Activated gamma-delta T cell treated with Interleukin-2 at 50 U/mL for 16 hours (primary cell): ENCODE results near the gene NFATC2.
"Not testable (repeated sequence)": the region's sequence is repeated elsewhere in the genome, so short reads cannot be mapped to it uniquely, and the experiment has no call there.

ENCODE experiments used
- DNase-seq: peaks from one replicate; pipeline ENCODE4 v3.0.0-alpha.2; 2020

The NFATC2 gene

DNA sequence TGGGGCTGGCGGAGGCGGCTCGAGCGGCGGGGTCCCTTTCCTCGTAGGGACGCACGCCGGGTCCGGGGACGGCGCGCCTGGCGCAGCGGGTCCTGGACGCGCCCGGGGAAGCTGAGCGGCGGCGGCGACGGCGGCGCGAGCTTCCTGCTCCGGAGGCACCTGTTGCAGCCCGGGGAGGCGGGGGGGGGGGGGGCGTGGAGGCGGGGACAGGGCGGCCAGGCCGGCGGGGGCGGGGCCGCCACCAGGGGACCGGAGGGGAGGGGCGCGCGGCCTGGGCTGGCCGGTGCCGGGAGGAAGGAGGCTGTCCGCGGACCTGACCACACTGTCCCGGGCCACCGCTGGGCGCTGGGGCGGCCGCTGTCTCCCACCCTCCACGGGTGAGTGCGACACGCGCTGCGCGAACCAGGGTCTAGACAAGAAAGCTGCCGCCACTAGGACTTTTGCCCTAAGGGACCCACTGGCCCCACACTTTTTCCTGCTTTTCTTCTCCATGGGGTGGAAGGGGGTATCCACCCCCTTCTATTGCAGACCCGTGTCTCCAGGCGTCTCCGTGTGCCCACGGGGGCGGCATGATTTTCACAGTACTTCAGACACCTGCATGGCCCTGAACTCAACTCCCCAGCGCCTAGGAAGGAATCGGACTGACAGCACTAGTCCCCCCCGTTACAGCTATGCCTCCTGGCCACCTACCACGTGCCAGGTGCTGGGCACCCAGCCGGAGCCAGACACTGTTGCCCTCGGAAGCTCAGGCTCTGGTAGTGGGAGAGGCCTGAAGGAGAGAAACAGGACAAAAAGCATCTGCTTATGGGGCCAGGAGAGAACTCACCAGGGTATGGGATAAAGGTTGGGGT, at the start of gene NFATC2:
Gene NFATC2, minus strand, starts transcription at position 149 of the 851 bp plus-strand sequence. CDS start 220 bp downstream, outside the sequence.
- peak; percentile 41 for DNase-seq

DNA sequence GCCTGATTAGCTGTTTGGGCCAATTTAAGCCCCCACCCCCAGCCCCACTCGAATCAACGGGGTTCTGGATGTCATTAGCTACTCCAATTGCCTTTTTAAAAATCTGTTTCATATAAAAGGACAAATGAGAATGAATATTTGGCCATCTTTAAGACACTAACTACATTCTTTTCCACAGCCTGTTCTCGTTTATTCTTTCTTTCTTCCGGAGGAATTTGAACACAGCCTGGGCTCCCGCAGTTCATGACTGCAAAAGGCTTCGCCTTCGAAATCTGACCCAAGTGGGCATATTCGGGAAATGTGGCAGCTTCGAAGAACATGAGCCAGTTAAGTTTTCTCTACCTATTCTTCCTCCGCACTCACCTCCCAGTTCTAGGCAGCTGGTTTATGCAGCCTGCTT, 49.4 kb upstream of the NFATC2 start:
- no peak for DNase-seq

DNA sequence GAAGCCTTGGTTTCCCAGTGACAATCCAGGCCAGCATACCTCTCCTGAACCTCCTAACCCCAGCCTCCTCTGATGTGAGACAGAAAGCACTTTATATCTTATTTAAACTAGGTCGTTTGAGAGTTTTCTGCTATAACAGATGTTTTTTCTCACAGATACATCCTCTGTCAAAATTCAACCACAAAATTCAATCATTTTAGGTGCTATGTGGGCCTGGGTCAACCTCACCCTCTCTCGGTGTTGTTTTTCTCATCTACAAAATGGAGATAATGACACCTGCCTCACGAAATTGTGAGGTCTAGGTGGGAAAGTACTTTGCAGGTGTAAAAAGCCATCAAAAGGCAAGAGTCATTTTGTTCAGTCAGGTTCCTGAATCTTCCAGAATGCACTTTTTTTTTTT, 46.2 kb upstream of the NFATC2 start:
- no peak for DNase-seq

DNA sequence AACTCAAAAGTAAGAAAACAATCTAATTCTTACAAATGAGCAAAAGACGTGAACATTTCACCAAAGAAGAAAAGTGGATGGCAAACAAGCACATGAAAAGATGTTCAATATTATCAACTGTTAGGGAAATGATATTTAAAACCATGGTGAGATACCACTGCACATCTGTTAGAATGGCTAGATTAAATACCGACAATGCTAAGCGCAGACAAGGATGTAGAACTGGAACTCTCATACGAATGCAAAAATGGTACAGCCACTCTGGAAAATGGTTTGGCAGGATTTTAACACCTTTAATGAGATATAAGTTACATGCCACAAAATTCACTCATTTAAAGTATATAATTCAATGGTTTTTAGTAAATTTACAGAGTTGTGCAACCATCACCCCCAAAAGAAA, 44.6 kb upstream of the NFATC2 start:
- no peak for DNase-seq

DNA sequence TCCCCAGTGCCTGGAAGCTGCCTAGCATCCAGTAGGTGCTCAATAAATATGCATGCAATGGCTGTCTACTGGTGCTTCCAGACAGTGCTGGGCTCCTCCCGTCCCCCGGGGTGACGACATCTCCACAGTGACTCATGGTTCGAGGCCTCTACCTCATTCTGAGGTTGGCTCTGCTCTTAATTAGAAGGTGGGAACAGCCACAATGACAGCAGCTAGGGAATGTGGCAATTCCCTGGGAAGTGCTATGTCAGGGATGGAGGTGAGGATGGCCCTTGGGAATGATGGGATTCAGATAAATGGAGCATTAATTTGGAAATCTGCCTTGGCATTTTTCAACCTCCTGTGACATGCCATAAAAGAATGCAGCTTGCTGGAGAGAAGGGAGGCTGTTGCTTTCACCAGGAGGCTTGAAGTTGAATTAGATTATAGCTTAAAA, 43.5 kb upstream of the NFATC2 start:
- DNase-seq, result no peak

DNA sequence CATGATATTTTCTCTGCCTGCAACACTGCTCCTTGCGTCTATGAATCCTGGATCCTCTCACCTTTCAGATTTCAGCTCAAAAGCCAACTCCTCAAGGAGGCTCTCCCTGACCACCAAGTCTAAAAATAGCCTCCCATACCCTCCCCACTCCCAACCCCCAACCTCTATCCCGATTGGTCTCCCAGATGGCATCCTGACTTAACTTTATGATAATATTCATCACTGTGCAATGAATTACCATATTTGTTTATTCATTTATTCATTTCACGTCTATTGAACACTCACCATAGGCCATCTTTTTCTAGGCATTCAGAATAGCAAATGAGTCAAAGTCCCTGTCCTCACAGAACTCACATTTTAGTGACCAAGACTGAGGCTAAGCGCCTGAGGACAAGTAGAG, 42.6 kb upstream of the NFATC2 start:
- DNase-seq, result no peak

DNA sequence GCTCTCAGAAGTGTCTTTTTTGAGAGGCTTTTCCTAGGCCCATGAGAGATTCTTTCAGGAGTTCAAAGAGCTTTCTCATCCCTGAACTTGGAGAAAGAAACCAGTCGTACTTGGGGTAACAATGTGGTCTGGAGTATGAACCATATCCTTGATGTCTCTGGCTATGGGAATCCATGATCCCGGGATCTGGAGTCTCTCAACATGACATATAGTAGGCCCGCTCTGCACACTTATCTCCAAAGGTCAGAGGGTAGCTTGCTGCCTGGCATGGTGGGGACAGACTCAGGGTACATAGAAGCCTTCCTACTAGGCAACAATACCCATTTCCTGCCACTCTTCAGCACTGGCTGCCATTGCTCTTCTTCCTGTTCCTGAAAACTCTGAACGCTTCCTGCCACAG, 42.2 kb upstream of the NFATC2 start:
- DNase-seq, result no peak

DNA sequence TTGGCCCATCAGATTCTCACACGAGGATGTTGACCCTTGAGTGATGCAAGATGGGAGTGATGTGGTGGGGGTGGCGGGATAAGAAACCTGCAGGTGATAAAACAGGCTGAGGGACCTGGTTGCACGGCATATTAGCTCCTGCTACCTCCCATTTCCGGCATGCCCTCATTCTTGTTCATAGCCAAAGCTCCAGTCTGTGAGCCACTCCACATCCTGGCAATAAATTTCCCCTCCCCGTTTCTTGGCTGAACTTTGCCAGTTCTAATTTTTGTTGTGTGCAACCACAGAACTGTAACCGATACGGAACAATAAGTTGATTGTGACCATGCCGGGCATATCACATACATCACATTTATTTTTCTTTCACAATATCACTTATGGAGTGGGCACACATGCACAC, 41.6 kb upstream of the NFATC2 start:
- no peak for DNase-seq

DNA sequence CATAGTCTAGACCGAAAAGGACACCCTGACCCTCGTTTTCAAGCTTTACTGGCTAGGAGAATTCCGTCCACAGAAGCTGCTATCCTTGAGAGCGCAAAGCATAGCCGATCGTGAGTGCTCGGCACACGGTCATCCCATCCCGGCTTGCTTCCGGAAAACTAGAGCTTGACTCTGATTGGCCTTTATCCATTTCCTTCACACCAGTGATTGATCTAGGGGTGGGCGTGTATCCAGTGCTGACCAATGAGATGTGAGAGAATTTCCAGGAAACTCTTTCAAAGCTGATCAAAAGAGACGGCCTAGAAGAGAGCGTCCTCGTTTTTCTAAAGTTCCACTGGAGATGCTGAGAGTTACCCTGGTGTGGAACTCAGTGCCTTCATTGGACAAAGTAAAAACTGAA, 41.0 kb upstream of the NFATC2 start:
- DNase-seq, result no peak

DNA sequence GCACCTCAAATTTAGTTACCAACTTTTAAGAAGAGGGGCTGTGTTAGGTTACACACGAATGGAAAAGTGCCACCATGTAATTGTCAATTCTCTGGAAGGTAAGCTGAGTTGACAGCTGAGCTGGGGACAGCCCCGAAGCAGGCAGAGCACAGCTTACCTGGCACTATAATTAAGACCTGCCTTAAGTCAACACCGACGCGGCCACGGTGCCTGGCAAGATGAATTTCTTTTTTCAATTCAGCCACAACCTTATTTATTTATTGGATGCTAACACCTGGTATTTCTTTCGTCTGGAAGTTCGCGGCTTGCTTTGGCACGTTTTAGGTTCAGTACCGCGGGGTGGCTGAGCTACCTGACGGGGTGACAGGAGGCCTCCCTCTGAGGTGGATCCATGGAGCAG, 40.6 kb upstream of the NFATC2 start:
- DNase-seq, result no peak

DNA sequence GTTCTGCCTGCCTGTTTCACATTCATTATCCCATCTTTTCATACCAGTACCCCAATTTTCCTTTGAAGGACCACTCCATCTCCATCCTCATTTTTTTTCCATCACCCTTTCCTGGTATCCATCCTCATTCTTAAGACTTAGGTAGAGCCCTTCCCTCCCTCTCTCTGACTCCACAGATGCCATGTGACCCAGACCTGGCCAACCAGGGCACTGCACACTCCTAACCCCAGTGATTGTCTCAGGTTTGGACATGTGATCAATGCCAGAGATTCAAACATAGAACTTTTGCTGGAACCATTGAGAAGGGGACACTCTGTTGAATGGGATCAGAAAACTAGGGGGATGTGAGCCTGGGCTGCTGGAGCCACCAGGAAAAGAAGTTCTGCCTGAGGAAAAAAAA, 39.1 kb upstream of the NFATC2 start:
- DNase-seq, result no peak

DNA sequence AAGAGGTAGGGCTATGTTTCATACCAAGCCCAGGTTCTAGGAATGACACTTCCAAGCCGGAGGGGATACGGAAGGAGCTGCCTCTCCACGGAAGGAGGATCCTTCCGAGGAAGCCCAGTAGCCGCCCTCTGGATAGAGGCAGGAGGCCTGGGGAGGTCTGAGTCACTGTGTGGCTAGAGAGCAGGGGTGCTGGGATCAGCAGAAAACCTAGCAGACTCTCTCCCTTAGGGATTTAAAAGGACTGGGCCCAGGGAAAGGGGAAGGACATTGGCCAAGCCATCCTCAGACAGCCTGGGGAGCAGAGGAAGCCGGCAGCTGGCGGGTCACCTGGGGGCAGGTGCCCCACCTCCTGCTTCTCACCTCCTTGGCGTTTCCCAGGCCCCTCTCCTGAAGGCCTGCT, 36.6 kb upstream of the NFATC2 start:
- no peak for DNase-seq

DNA sequence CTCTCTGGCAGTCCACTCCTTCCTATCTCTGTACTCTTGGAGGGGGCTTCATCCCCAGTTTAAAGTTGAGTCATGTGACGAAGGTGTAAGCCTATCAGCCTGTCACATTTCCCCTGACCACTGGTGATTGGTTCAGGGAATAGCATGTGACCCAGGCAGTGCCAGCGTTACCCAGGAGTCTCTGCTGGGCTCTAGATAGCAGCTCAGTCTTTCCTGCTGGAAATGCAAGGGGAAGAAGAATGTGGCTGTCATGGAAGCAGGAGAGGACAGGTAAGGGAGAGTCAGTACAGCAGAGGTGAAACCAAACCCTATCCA, 35.6 kb upstream of the NFATC2 start:
- no peak for DNase-seq

DNA sequence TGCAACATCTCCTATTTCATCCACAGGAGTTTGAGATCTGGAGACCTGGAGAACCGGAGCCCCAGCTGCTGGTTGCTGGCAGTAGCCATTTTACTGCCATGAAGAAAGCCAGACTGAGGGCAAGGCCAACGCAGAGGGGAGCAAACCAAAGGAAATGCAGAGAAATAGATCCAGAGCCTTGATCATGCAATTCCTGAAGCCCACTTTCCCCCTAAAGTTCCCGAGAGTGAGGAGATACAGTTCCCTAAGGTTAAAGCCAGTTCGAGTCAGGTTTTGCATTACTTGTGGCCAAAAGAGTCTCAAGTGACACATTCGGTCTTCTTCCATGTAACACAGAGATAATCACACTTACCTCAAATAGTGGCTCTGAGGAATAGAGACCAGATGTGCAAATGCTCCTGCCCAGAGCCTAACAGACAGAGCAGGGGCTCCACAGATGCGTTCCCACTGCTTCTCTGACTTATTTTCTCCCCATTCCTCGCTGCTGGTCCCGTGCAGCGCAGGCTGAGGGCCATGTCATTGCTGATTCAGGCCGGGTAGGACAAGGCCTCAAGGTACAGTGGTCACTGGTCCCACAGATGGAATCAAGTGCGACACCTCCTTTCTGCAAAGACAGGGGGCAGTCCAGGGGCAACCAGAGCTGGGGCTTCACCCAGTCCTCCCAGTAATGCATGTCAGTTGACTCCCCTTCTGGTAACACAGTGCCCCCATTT, 35.1 kb upstream of the NFATC2 start:
- DNase-seq, result no peak

DNA sequence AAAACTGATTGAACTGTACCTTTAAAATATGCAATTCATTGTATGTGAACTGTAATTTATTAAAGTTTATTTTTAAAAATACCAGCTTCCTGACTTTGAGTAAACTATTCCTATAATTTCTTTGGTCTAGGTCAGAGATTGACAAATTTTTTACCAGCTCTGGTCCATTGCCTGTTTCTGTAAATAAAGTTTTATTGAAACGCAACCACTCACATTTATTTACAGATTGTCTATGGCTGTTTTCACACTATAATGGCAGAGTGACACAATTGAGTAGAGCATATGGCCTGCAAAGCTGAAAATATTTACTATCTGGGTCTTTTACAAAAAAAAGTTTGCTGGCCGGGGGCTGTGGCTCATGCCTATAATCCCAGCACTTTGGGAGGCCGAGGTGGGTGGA, 33.0 kb upstream of the NFATC2 start:
- no peak for DNase-seq

DNA sequence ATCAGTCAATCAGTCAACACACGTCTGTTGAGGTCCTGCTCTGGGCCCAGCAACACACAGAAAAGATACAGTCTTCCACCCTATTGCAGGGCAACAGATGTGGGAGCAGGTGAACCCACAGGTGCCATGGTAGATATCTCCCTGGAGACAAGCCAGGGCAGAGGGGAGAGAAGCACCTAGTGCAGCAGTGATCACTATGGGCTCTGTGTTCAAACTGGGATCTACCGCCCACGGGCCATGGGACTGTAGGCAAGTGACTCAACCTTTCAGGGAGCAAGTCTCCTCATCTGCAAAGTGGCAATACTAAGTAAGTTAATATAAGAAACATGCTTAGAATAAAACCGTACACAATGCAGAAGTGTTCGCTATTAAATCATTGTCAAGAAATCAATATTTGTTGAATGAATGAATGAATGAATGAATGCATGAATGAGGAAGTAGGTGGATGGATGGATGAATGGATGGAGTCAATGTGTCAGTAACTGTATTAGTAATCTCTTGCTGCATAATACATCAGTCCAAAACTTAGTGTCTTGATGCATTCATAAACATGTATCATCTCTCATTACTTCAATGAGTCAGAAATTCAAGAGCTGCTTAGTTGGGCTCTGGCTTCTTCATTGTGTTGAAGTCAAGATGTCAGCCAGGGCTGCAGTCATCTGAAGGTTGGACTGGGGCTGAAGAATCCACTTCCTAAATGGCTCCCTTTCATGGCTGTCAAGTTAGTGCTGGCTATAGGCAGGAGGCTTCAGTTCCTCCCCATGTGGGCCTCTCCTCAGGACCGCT, 31.9 kb upstream of the NFATC2 start:
- no peak for DNase-seq

DNA sequence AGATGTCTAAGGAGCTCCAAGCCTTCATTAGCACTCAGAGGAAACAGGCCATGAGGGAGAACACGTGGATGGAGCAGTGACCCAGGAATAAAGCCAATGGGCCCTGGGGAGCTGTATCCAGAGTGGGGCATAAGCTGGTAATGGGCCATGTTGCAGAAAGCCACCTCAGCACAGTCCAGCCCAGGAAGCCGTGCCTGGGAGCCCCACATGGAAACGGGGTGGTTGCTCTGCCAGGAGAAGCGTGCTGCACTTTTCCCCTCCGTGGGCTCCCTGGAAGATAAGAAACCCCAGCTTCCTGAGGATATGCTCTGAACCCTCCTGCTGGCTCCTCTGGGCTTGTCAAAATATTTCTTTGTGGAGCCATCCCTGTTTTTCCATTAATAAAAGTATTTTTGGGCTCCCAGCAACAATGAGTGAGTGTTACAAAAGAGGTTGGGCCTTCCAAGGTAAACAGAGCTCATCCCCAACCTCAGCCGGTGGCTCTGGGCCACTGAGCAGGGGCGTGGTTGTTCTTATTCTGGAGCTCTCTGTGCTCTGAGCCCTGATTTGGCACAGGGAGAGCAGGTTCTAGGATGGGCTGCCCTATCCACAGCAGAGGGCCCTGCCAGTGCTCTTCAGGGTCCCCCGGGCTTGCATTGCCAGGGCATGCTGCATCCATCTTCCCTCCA, 31.2 kb upstream of the NFATC2 start:
- no peak for DNase-seq

DNA sequence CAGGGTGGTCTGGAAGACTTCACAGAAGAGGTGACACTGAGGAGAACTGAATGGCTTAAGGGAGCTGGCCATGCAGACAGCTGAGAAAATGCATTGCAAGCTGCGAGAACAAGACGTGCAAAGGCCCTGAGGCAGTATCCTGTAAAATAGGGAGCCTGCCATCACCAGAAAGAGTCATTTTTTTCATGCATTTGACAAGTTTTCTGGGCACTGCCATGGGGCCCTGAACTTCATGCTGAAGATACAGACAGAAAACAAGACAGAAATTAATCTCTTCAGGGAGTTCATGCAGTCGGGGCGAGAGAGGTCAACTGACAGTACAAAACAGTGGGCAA, 28.9 kb upstream of the NFATC2 start:
- DNase-seq, result no peak

DNA sequence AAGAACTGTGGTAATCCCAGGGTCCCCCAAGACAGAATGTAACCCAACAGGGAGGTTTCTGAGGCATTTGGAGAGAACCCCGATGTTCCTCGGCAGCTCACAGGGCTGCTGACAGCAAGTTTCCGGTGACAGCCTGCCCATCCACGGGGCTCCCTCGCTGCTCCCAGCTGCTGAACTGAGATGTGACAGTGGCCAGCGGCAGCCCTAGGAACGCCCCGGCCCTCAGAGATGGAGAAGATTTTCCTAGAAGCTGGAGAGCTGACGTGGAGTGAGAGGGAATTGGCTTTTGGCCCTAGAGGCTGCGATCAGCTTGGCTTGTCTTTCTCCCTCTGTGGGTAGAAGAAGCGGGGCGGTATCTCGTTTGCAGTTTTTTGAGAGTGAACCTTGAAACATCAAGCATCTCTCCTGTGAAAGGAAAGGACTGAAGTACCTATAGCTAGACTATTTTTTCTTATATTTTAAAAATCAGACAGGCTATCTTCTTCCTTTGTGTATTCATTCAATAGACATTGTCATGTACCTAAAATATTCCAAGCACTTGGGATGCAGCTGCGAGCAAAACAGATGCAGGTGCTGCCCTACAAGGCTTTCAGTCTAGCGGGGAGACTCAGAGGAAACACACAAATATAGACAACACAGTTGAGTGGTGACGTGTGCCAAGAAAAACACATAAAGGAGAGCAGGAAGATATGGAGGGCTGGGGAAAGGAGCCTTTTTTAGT, 28.4 kb upstream of the NFATC2 start:
- no peak for DNase-seq

DNA sequence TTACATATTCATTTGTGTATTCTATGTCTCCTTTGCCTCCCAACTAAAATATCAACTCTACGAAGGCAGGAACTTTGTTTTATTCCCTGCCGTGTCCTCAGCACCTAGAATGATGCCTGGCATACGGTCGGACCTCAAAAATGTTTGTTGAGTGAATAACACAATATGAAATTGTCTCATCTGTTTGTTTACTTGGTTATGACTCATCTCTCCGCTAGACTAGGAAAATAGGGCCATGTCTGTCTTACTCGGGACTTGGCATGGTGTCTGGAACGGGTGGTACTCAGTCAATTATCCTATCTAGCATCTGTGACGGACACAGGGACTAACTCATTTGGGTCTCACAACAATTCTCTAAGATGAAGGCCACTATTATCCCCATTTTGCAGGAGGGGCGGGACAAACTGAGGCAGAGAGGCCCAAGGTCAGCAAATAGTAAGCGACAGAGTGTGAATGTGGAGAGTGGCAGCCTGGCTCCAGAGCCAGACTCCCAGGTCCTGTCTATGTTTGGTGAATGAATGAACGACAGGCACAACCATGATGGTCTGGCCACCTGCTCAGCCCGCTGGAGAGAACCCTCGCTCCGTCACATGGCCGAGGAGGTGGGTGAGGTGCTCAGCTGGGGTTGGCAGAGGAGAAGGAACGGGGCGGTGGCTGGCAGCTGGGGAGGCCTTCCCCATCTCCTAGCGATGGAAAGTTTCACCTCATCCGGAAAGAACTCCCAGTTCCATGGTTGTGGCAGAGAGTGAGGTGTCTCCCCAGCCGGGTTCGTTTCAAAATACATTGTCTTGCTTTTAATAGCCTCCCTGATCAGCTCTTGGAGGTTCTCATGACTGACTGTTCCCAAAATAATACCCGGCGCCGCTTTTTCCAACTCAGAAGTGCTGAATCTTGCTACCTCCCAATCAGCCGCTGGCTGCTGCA, 27.6 kb upstream of the NFATC2 start:
- DNase-seq, result no peak

DNA sequence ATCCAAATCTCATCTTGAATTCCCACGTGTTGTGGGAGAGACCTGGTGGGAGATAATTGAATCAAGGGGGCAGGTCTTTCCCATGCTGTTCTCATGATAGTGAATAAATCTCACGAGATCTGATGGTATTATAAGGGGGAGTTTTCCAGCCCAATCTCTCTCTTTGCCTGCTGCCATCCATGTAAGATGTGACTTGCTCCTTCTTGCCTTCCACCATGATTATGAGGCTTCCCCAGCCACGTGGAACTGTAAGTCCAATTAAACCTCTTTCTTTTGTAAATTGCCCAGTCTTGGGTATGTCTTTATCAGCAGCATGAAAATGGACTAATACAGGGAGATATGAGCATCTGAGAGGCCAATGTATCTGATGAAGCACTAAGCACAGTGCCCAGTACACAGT, 26.0 kb upstream of the NFATC2 start:
- DNase-seq, result not testable (repeated sequence)

DNA sequence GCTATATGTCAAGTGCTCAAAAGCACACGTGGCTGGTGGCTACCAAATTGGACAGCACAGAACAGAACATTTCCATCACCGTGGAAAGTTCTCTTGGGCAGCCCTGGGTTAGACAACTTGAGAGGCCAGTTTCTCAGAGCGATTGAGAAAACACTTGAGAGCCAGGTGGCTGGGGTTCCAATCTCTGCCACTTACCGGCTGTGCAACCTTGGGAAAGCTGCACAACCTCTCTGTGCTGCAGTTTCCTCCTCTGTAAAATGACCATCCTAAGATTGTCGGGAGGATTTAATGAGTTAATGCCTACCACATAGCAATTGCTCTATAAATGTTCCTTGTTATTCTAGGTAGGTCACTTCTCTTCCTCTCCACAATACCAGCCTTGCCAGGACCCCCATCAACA, 25.1 kb upstream of the NFATC2 start:
- DNase-seq, result no peak
